GM19372 (cell line): ENCODE measurements around the gene SMARCC2.

Experiments
- ATAC-seq: cut with Tn5 transposase; IDR thresholded peaks from one replicate; pipeline ENCODE4 v1.9.1; 2021; ENCODE audit warnings: mild to moderate bottlenecking, low read depth, moderate library complexity; ENCODE audit not compliant: unreplicated experiment

Gene SMARCC2

GRCh38 chr12:56189099-56189917, at the start of gene SMARCC2:
Gene SMARCC2 (minus strand): TSS chr12:56189483. CDS start chr12:56189461, 22 bp downstream.
- ATAC-seq: peak; percentile 69

GRCh38 chr12:56237552-56237951, 48.3 kb upstream of the SMARCC2 start:
- no peak for ATAC-seq

GRCh38 chr12:56236985-56237384, 47.7 kb upstream of the SMARCC2 start:
- ATAC-seq: no peak

GRCh38 chr12:56236091-56236490, 46.8 kb upstream of the SMARCC2 start:
- ATAC-seq: no peak

GRCh38 chr12:56234746-56235436, 45.6 kb upstream of the SMARCC2 start:
- no peak for ATAC-seq

GRCh38 chr12:56231184-56231582, 41.9 kb upstream of the SMARCC2 start:
- ATAC-seq: no peak

- ATAC-seq: no peak
Measured at GRCh38 chr12:56230432-56231183, 41.3 kb upstream of the SMARCC2 start.

- no peak for ATAC-seq
Measured at GRCh38 chr12:56229916-56230431, 40.7 kb upstream of the SMARCC2 start, which contains the start of gene SLC39A5. Gene SLC39A5 (plus strand): TSS chr12:56230051. CDS start chr12:56231275, 1,224 bp downstream.

- no peak for ATAC-seq
Measured at GRCh38 chr12:56229082-56229481, 39.8 kb upstream of the SMARCC2 start.

GRCh38 chr12:56224954-56225353, 35.7 kb upstream of the SMARCC2 start:
- no peak for ATAC-seq

- ATAC-seq: peak; percentile 60
Measured at GRCh38 chr12:56224102-56224701, 34.9 kb upstream of the SMARCC2 start, which contains the start of gene NABP2. Gene NABP2 (plus strand): TSS chr12:56224342. CDS start chr12:56224857, 515 bp downstream.

- no peak for ATAC-seq
Measured at GRCh38 chr12:56223571-56224101, 34.4 kb upstream of the SMARCC2 start.

GRCh38 chr12:56222531-56222895, 33.2 kb upstream of the SMARCC2 start:
- ATAC-seq: no peak

- peak; percentile 78 for ATAC-seq
Measured at GRCh38 chr12:56221757-56222530, 32.7 kb upstream of the SMARCC2 start, which contains the start of gene RNF41. Gene RNF41 (minus strand): TSS chr12:56221922. CDS start chr12:56214047, 7,875 bp downstream.

GRCh38 chr12:56221232-56221756, 32.0 kb upstream of the SMARCC2 start:
- ATAC-seq: peak; percentile 21

- ATAC-seq: no peak
Measured at GRCh38 chr12:56220611-56221231, 31.4 kb upstream of the SMARCC2 start.

GRCh38 chr12:56219840-56220239, 30.6 kb upstream of the SMARCC2 start:
- no peak for ATAC-seq

GRCh38 chr12:56216461-56216860, 27.2 kb upstream of the SMARCC2 start:
- no peak for ATAC-seq
